ENCODE measurements around the gene KCTD1. TPM values are rescaled to one million over a fixed set of nuclear protein-coding genes. Genes with fewer than 3 reads are reported as not detected.

KCTD1 gene
- total RNA-seq, 2 donors from 2014 or later, result 12.2 to 36.3 TPM

DNA sequence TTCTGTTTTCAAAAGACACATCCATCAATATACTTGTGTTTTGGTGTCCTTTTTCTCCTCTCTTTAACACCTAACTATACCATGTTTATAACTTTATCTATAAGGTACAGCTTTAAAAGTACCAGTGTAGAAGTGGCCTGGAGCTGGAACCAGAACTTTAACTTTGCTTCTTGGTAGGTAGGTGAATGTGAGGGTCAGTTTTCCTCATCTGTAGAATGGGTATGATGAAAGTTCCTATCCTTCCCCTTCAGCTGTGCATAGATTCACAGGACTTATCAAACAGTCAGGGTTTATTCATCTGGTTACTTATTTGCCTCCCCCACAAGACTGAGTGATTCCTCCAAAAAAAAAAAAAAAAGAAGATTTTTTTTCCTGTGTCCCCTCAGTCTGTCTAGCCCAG lies 12.7 kb downstream of the KCTD1 start:
- no peak for DNase-seq

DNA sequence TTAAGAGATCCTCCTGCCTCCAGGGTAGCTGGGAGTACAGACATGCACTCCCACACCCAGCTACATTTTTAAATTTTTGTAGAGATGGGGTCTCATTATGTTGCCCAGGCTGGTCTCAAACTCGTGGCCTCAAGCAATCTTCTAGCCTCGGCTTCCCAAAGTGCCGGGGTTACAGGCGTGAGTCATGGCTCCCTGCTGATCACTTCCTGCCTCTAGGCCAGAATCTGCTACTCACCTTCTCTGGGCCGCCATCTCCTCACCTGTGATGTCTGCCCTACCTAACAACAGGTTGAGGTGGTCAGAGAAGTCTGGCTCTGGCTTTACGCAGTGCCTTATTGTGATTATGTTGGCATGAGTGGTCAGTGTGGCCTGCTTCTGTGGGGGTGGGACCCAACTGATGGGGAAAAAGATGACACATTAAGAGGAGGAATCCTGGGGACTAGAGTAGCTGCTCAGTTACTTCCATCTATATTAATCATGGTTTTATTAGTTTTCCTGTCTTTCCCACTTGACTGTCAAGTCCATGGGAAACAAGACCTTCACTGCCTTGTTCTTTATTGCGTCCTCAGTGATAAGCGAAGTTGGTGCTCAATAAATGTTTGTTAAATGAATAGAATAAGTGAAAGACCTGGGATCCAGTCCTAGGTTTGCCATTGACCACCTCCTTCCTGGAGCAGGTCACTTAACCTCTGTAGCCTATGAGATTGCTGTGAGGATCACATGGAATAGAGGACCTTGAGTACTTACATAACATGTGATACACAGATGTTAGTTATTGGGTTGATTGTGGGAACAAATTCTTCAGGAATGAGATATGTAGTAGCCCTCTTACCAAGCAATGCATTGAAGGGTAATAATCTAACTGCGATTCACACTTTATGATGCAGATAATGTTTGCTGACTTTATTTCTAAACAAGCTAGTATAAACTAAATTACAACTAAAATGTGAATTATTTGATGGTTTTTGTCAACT lies 15.7 kb downstream of the KCTD1 start:
- Histone ChIP-seq H3K9me3 (no peaks in the 10 kb centered on the region), H3K27ac (no peak overlapping the region), H3K27me3 (no peaks in the 10 kb centered on the region), H3K4me3 (no peak overlapping the region), H3K36me3 (replicated peaks in 1 of 2; ENCODE audit: insufficient read depth in 1 of 2, low read depth in 2 of 2) (no peaks in the 10 kb centered on the region), H3K4me1 (no peaks in the 10 kb centered on the region)
- TF ChIP-seq POLR2A (IDR thresholded peaks at IDR 0.05), result no peak
- TF ChIP-seq, protein P1, sequence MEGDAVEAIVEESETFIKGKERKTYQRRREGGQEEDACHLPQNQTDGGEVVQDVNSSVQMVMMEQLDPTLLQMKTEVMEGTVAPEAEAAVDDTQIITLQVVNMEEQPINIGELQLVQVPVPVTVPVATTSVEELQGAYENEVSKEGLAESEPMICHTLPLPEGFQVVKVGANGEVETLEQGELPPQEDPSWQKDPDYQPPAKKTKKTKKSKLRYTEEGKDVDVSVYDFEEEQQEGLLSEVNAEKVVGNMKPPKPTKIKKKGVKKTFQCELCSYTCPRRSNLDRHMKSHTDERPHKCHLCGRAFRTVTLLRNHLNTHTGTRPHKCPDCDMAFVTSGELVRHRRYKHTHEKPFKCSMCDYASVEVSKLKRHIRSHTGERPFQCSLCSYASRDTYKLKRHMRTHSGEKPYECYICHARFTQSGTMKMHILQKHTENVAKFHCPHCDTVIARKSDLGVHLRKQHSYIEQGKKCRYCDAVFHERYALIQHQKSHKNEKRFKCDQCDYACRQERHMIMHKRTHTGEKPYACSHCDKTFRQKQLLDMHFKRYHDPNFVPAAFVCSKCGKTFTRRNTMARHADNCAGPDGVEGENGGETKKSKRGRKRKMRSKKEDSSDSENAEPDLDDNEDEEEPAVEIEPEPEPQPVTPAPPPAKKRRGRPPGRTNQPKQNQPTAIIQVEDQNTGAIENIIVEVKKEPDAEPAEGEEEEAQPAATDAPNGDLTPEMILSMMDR (IDR thresholded peaks at IDR 0.05), result no peak
- intact Hi-C loops (cut with DNase I), result no loop called here
- no peak for DNase-seq
- ATAC-seq, result no peak
- WGBS, 2 donors, result 81 to 86% methylated on average over 9 of the region's 9 CpGs

More for the DNA sequence above, 12.7 kb downstream of the KCTD1 start:
- Histone ChIP-seq H3K27ac (no peak overlapping the region), H3K4me3 (no peak overlapping the region), H3K27me3 (no peaks in the 10 kb centered on the region), H3K4me1 (no peaks in the 10 kb centered on the region), H3K36me3 (replicated peaks in 1 of 2; ENCODE audit: insufficient read depth in 1 of 2, low read depth in 2 of 2) (no peaks in the 10 kb centered on the region), H3K9me3 (no peaks in the 10 kb centered on the region)
- intact Hi-C loops (cut with DNase I), result no loop called here
- no peak for ATAC-seq
- TF ChIP-seq, protein P1 (IDR thresholded peaks at IDR 0.05), result no peak
- TF ChIP-seq POLR2A (IDR thresholded peaks at IDR 0.05), result no peak

DNA sequence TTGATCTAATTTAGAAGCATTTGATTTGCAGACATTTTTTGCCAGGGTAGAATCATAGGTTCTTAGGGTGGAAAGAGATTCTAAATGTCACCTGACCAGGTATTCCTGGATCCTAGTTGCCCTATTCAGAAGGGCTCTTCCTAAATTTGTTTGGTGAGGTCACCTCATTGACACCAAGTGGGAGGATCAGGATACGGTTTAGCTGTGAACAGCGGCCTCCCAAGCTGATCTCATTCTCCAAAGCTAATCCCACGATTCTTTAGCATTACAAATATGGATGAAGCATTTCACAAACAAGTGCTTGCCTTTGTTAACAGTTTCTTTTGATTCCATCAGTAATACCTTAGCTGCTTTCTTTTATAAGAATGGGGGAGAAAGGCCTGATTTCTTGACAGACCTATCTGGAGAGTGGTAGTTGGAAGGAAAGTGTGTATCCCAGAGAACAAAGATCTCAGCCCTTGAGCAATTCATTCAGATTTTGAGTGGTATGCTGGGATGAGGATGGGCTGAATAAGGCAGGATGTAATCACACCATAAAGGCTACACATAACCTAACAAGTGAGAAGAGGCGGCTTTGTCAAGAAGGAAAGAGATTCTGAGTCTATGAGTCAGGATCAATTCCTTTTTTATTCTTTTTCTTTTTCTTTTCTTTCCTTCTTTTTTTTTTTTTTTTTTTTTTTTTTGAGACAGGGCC lies 16.6 kb downstream of the KCTD1 start:
- TF ChIP-seq, protein P1 (IDR thresholded peaks at IDR 0.05), result no peak
- no peak for TF ChIP-seq POLR2A (IDR thresholded peaks at IDR 0.05)
- intact Hi-C loops (cut with DNase I), result no loop called here
- Histone ChIP-seq H3K4me3 (no peak overlapping the region), H3K9me3 (no peaks in the 10 kb centered on the region), H3K27me3 (no peaks in the 10 kb centered on the region), H3K36me3 (replicated peaks in 1 of 2; ENCODE audit: insufficient read depth in 1 of 2, low read depth in 2 of 2) (no peaks in the 10 kb centered on the region), H3K27ac (no peak overlapping the region), H3K4me1 (peaks cover 6% of the 10 kb centered on the region)
- 68 to 78% methylated on average over 4 of the region's 4 CpGs for WGBS, 2 donors
- ATAC-seq (no peak), DNase-seq (no peak)

GRCh38 chr18:26526966-26527234 lies 21.5 kb downstream of the KCTD1 start:
- Histone ChIP-seq H3K27ac (no peak overlapping the region), H3K4me1 (peaks cover 6% of the 10 kb centered on the region), H3K27me3 (no peaks in the 10 kb centered on the region), H3K36me3 (replicated peaks in 1 of 2; ENCODE audit: insufficient read depth in 1 of 2, low read depth in 2 of 2) (no peaks in the 10 kb centered on the region), H3K9me3 (no peaks in the 10 kb centered on the region), H3K4me3 (no peak overlapping the region)
- WGBS, 2 donors, result 43% methylated on average over 2 of the region's 2 CpGs
- TF ChIP-seq POLR2A (IDR thresholded peaks at IDR 0.05), result no peak
- TF ChIP-seq, protein P1 (IDR thresholded peaks at IDR 0.05), result no peak
- intact Hi-C loops (cut with DNase I), result no loop called here
- DNase-seq, result no peak
- ATAC-seq, result no peak

All from body of pancreas (tissue), 4 donors.